PC-3 (cell line): ENCODE measurements around the gene EWSR1.

Experiments used
- EZH2 ChIP-seq: fragments of 300-600 bp; sonication (generic); IDR thresholded peaks from one replicate; pipeline ENCODE4 v1.6.1; 2017; ENCODE audit warnings: antibody characterized with exemption, mild to moderate bottlenecking, low read length; ENCODE audit not compliant: unreplicated experiment
- EZH2phosphoT487 ChIP-seq: fragments of 300-600 bp; sonication (generic); IDR thresholded peaks from 2 replicates; pipeline ENCODE4 v1.6.1; 2018; ENCODE audit warnings: mild to moderate bottlenecking, antibody characterized with exemption, low read length, borderline replicate concordance
- TF ChIP-seq, protein P1 (sequence below): fragments of 300-600 bp; sonication (generic); conservative IDR thresholded peaks from 2 replicates; pipeline ENCODE4 v1.5.1; 2017; ENCODE audit warnings: antibody characterized with exemption, low read depth, mild to moderate bottlenecking, low read length

DNA sequence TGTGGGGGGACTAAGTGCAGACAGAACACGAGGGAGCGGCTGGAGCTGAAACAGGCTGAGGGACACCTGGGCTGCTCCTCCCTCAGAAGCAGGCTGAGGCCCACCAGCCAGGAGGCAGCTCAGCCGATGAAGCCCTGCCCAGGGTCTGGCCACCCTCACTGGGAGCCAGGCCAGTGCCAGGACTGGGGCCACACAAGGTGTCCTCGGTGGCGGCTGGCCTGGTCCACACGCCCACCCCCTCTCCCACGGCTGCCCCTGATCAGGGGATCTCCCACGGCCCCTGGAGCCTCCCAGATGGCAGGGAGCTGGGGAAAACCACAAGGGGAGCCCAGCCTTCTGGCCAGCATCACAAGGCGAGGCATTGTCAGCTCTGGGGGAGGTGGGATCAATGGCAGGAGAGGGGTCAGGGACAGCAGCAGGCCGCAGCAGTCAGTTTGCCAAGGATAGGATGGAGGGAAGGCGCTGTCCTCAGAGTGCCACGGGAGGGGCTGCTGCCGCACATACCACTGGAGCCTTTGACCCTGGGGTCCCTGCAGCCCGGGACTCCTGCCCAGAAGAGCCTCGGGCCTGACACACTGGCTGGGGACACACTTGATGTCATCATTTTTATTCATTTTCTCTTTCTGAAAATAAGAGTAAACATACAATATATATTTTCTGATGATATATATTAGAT lies 59.2 kb downstream of the EWSR1 start:
- TF ChIP-seq EZH2 (no peak), EZH2phosphoT487 (no peak)
- TF ChIP-seq, protein P1, sequence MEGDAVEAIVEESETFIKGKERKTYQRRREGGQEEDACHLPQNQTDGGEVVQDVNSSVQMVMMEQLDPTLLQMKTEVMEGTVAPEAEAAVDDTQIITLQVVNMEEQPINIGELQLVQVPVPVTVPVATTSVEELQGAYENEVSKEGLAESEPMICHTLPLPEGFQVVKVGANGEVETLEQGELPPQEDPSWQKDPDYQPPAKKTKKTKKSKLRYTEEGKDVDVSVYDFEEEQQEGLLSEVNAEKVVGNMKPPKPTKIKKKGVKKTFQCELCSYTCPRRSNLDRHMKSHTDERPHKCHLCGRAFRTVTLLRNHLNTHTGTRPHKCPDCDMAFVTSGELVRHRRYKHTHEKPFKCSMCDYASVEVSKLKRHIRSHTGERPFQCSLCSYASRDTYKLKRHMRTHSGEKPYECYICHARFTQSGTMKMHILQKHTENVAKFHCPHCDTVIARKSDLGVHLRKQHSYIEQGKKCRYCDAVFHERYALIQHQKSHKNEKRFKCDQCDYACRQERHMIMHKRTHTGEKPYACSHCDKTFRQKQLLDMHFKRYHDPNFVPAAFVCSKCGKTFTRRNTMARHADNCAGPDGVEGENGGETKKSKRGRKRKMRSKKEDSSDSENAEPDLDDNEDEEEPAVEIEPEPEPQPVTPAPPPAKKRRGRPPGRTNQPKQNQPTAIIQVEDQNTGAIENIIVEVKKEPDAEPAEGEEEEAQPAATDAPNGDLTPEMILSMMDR = no peak
